GM12872 (cell line): ENCODE data around the gene GNG13.

Experiments
- TF ChIP-seq, protein P1 (sequence below): IDR thresholded peaks from 3 replicates; pipeline ENCODE4 v1.5.1; 2011; ENCODE audit warnings: low read depth, mild to moderate bottlenecking, low read length, moderate library complexity; ENCODE audit not compliant: insufficient read depth

GNG13 gene

DNA sequence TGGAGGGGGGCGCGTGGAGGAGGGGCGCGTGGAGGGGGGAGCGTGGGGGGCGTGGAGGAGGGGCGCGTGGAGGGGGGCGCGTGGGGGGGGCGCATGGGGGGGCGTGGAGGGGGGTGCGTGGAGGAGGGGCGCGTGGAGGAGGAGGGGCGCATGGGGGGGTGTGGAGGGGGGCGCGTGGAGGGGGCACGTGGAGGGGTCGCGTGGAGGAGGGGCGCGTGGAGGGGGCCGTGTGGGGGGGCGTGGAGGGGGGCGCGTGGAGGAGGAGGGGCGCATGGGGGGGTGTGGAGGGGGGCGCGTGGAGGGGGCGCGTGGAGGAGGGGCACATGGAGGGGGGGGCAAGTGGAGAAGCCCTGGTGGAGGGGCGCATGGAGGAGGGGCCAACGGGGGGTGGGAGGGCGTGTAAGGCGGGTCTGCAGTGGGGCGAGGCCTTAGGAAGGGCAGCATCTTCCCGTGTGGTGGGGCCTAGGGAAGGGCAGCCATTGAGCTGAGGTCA, 32.7 kb downstream of the GNG13 start:
- TF ChIP-seq, protein P1, sequence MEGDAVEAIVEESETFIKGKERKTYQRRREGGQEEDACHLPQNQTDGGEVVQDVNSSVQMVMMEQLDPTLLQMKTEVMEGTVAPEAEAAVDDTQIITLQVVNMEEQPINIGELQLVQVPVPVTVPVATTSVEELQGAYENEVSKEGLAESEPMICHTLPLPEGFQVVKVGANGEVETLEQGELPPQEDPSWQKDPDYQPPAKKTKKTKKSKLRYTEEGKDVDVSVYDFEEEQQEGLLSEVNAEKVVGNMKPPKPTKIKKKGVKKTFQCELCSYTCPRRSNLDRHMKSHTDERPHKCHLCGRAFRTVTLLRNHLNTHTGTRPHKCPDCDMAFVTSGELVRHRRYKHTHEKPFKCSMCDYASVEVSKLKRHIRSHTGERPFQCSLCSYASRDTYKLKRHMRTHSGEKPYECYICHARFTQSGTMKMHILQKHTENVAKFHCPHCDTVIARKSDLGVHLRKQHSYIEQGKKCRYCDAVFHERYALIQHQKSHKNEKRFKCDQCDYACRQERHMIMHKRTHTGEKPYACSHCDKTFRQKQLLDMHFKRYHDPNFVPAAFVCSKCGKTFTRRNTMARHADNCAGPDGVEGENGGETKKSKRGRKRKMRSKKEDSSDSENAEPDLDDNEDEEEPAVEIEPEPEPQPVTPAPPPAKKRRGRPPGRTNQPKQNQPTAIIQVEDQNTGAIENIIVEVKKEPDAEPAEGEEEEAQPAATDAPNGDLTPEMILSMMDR = no peak

DNA sequence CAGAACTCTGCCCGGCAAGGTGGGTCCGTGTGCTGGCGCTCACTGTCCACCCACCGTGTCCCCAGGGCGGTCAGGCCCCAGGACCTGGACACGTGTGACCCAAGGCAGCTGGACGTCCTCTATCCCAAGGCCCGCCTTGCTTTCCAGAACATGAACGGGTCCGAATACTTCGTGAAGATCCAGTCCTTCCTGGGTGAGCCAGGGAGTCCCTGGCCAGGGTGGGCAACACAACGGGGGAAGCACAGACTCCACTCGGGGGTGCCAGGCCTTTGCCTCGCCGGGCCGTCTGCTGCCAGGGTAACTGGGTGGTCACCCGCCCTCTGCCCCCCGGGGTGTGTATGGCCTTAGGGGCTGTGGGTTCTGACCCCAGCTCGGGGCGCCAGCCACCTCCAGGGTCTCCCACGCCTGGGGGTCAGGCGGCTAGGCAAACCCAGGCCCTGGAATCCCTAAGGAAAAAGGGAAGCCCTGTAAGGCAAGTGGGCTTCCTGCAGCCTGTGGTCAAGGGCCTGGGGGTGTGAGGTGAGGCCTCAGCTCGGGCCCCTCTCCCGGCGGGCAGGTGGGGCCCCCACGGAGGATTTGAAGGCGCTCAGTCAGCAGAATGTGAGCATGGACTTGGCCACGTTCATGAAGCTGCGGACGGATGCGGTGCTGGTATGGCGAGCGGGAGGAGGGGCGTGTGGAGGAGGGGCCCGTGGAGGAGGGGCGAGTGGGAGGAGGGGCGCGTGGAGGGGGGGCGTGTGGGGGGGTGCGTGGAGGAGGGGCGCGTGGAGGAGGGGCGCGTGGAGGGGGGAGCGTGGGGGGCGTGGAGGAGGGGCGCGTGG, 33.5 kb downstream of the GNG13 start:
- TF ChIP-seq, protein P1 = no peak

DNA sequence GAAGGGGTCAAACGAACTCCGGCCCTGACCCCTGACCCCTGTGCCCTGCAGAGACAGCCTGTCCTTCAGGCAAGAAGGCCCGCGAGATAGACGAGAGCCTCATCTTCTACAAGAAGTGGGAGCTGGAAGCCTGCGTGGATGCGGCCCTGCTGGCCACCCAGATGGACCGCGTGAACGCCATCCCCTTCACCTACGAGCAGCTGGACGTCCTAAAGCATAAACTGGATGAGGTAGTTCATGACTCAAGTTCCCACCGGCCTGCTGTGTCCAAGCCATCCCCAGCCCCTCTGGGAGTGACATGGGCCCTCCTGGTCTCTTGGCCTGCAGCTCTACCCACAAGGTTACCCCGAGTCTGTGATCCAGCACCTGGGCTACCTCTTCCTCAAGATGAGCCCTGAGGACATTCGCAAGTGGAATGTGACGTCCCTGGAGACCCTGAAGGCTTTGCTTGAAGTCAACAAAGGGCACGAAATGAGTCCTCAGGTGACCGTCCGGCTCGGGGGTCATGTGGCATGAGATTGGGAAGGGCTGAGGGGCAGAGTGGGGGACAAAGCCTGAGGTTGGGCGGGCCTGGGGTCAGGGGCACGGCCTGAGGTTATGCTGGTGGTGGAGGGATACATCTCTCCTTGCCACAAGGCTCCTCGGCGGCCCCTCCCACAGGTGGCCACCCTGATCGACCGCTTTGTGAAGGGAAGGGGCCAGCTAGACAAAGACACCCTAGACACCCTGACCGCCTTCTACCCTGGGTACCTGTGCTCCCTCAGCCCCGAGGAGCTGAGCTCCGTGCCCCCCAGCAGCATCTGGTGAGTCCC, 34.3 kb downstream of the GNG13 start:
- TF ChIP-seq, protein P1 = no peak

DNA sequence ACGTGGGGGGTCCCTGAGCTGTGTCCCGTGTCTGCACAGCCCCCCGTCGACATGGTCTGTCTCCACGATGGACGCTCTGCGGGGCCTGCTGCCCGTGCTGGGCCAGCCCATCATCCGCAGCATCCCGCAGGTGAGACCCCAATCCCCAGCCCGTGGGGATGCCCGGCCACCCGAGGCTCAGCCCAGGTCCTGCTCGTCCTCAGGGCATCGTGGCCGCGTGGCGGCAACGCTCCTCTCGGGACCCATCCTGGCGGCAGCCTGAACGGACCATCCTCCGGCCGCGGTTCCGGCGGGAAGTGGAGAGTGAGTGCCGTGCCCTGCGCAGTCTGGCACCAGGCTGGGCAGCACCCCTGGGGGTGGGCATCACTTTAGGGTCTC, 35.1 kb downstream of the GNG13 start:
- TF ChIP-seq, protein P1 = no peak

DNA sequence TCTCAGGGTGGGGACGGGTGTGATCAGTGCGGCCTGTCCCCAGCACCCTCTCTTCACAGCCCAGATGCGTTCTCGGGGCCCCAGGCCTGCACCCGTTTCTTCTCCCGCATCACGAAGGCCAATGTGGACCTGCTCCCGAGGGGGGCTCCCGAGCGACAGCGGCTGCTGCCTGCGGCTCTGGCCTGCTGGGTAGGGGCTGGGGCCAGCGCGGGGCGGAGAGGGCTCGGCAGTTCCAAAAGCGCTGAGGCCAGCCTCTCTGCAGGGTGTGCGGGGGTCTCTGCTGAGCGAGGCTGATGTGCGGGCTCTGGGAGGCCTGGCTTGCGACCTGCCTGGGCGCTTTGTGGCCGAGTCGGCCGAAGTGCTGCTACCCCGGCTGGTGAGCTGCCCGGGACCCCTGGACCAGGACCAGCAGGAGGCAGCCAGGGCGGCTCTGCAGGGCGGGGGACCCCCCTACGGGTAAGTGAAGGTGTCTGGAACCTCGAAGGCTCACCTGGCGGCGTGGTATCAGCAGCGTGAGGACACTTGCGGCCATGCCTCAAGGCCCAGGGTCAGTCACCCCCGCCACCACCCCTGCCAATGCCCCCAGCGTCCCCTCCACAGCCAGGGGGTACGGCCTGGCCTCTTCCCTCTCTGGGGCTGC, 35.6 kb downstream of the GNG13 start:
- TF ChIP-seq, protein P1 = no peak

DNA sequence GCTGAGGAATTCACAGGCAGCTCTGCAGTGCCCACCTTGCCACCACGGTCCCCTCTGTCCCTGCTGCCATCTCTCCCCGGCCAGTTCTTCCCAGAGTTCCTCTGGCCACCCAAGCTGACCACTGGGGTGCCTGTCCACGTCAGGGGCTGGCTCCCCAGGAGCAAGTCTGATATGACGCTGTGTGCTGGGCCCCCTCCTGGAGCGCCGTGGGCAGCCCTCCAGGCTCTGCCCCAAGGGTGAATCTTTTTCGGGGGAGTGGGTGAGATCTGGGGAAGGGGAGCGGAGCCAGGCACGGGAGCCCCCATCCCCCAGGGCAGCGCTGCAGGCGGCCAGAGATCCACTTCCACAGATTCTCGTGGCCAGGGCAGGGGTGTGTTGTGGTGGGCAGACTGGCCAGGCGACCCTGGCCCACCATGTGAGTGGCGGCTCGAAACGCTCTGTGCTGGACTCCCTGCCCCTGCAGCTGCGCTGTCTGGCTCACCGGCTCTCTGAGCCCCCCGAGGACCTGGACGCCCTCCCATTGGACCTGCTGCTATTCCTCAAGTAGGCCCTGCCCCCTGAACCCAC, 36.3 kb downstream of the GNG13 start:
- TF ChIP-seq, protein P1 = no peak
